GM12878 (cell line): ENCODE results near the gene CACNA1H.
"Not testable (repeated sequence)": the region's sequence is repeated elsewhere in the genome, so short reads cannot be mapped to it uniquely, and the experiment has no call there.

Experiments used
- CTCF ChIP-seq, 3 experiments: IDR thresholded peaks in 2 of 3; conservative IDR thresholded peaks in 1 of 3; 2 replicates each; pipeline ENCODE4 v1.5.1; 2011; ENCODE audit warnings: low read depth in 3 of 3, low read length in 3 of 3, mild to moderate bottlenecking in 3 of 3, control low read depth in 2 of 3, moderate library complexity in 2 of 3, inconsistent platforms in 1 of 3, mixed read lengths in 1 of 3; ENCODE audit not compliant: control insufficient read depth in 2 of 3, insufficient read depth in 1 of 3; ENCODE audit errors: extremely low read depth in 1 of 3
- ELK1 ChIP-seq: IDR thresholded peaks from 2 replicates; pipeline ENCODE4 v1.6.1; 2012; ENCODE audit warnings: low read depth, low read length, improper control_type of control experiment
- EZH2 ChIP-seq: IDR thresholded peaks from 2 replicates; pipeline ENCODE4 v1.6.1; 2012; ENCODE audit warnings: low read depth, mild to moderate bottlenecking, control low read depth, inconsistent platforms, low read length, borderline replicate concordance; ENCODE audit not compliant: control insufficient read depth
- MAX ChIP-seq: IDR thresholded peaks from 2 replicates; pipeline ENCODE4 v1.6.1; 2012; ENCODE audit warnings: low read depth, low read length, improper control_type of control experiment
- POLR2A ChIP-seq: IDR thresholded peaks from 2 replicates; pipeline ENCODE4 v1.6.1; 2011; ENCODE audit warnings: low read depth, mild to moderate bottlenecking, low read length
- POLR2AphosphoS2 ChIP-seq: IDR thresholded peaks from 2 replicates; pipeline ENCODE4 v1.6.1; 2011; ENCODE audit warnings: low read depth, mild to moderate bottlenecking, low read length, improper control_type of control experiment, moderate library complexity
- RELB ChIP-seq: fragments of 450-650 bp; IDR thresholded peaks from 2 replicates; pipeline ENCODE4 v1.6.1; 2017; ENCODE audit warnings: low read depth, mild to moderate bottlenecking, moderate library complexity
- SREBF2 ChIP-seq: IDR thresholded peaks from 2 replicates; pipeline ENCODE4 v1.6.1; 2012; ENCODE audit warnings: mild to moderate bottlenecking, low read length

GRCh38 chr16:1231301-1231700 lies 78.4 kb downstream of the CACNA1H start:
- not testable (repeated sequence) for TF ChIP-seq POLR2AphosphoS2; MAX; EZH2; ELK1; CTCF (IDR thresholded peaks at IDR 0.05 in 2 of 3, conservative IDR thresholded peaks at IDR 0.05 in 1 of 3; ENCODE audit: control insufficient read depth in 2 of 3, extremely low read depth in 1 of 3, insufficient read depth in 1 of 3, low read depth in 3 of 3, low read length in 3 of 3); RELB; SREBF2; POLR2A
